Esophagus muscularis mucosa (tissue), 4 donors: ENCODE measurements around the gene MUC2. TPM values are rescaled to one million over a fixed set of nuclear protein-coding genes. Genes with fewer than 3 reads are reported as not detected.

Experiments used
- DNase-seq: peaks from one replicate; pipeline ENCODE4 v3.0.0-alpha.2; 2017; ENCODE audit errors: extremely low spot score
- H3K27ac ChIP-seq, 4 donors: fragments of 200-600 bp; sonication (generic); replicated peaks in 1 of 4; 1 replicate in 3 of 4; 2 replicates in 1 of 4; pipeline ENCODE4 v1.5.1; 2016 to 2019; ENCODE audit warnings: mild to moderate bottlenecking in 1 of 4
- H3K27me3 ChIP-seq, 4 donors: fragments of 200-600 bp; sonication (generic); one replicate each; pipeline versions ENCODE4 v1.5.1 to v1.6.0; 2016 to 2019
- H3K36me3 ChIP-seq, 4 donors: fragments of 200-600 bp; sonication (generic); one replicate each; pipeline ENCODE4 v1.5.1; 2016 to 2019
- H3K4me1 ChIP-seq, 4 donors: fragments of 200-600 bp; sonication (generic); one replicate each; pipeline ENCODE4 v1.5.1; 2016 to 2019
- H3K4me3 ChIP-seq, 4 donors: fragments of 200-600 bp; sonication (generic); 1 replicate in 2 of 4; 2 replicates in 2 of 4; pipeline ENCODE4 v1.5.1; 2016 to 2019; ENCODE audit warnings: mild to moderate bottlenecking in 4 of 4, moderate library complexity in 1 of 4
- H3K9me3 ChIP-seq, 4 donors: fragments of 200-600 bp; sonication (generic); 1 replicate in 3 of 4; 2 replicates in 1 of 4; pipeline ENCODE4 v1.5.1; 2016 to 2019
- EP300 ChIP-seq: sonication (generic); formaldehyde crosslinking; IDR thresholded peaks from one replicate; pipeline ENCODE4 v1.6.1; 2017; ENCODE audit warnings: antibody characterized with exemption
- POLR2A ChIP-seq: fragments of 450-650 bp; IDR thresholded peaks from one replicate; pipeline ENCODE4 v1.6.1; 2017; ENCODE audit warnings: antibody characterized with exemption, moderate library complexity, mild to moderate bottlenecking, low read depth
- POLR2AphosphoS5 ChIP-seq, 2 donors: sonication (generic); formaldehyde crosslinking; IDR thresholded peaks; one replicate each; pipeline ENCODE4 v1.6.1; 2017; ENCODE audit warnings: antibody characterized with exemption in 2 of 2
- WGBS: methylation state at CpG from one replicate; pipeline ENCODE4 v1.1.5; 2018; 5-methylcytosine and 5-hydroxymethylcytosine counted together
- intact Hi-C: fragments of 100-400 bp; cut with DNase I; formaldehyde crosslinking; loops from one replicate; pipeline ENCODE4 v1.15.1; 2023
- total RNA-seq, 4 donors: library from RNA; depleted of rRNA; stranded (reverse); fragments of >200 nt; gene quantifications; one replicate each; pipeline versions ENCODE4 v1.1.0 to v1.2.1, GENCODE V29; 2016
- TF ChIP-seq, protein P1 (sequence below), 3 experiments: fragments of 200-600 bp in 2 of 3; fragments of 450-650 bp in 1 of 3; sonication (generic) in 2 of 3; IDR thresholded peaks; one replicate each; pipeline ENCODE4 v1.5.1; 2017 to 2019; ENCODE audit warnings: antibody characterized with exemption in 3 of 3, mild to moderate bottlenecking in 2 of 3, moderate library complexity in 1 of 3

The MUC2 gene
- under 1 TPM in 1 of 4 donors, not detected in 3; 0.34 TPM for total RNA-seq

DNA sequence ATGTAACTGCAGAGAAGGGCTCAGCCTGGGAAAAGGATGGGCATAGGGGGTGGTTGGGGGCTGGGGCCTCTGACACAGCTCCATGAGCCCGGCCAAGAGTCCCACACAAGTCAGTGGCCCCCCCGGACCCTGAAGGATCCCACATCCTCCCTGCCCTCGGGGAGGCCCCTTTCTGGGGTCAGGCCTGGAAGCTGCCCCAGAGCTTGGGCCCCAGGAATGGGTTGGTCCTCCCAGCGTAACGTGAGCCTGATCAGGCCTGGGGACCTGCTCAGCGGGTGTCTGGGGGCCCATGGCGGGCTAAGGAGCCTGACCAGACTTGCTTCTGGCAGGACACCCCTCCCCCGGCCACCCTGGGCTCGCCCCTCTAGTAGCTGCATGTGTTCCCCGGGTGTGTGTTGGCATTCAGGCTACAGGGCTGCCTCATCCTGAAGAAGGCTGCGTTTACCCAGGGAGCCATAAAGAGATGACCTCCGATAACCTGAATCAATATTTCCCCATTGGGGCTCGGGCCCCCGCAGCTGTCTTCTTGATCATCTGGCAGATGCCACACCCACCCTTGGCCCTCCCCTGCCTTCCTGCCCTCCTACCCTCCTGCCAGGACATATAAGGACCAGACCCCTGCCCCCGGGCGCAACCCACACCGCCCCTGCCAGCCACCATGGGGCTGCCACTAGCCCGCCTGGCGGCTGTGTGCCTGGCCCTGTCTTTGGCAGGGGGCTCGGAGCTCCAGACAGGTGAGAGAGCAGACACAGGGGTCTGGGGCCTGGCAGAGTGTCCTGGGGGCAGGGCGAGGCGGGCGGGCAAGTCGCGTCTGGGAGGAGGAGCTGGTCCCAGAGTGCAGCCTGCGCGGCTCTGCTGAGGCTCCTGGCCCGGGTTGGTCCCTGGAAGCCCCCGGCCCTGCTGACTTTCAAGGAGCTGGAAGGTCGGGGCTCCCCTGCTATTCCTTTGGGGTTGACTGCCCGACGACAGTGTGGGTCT, at the start of gene MUC2:
Gene MUC2 (plus strand): TSS at position 631 of the 978 bp plus-strand sequence.
- no peak within 1 kb of the TSS for H3K4me3 ChIP-seq
- intact Hi-C loops: no loop called here
- WGBS: 75% methylated on average over 14 of the region's 32 CpGs
- peaks cover 0 to 15% (median 13%) of the 10 kb centered on the region in 4 donors for H3K4me1 ChIP-seq
- no peaks in the 10 kb centered on the region for H3K36me3 ChIP-seq
- no peak for DNase-seq
- TF ChIP-seq EP300: no peak
- TF ChIP-seq POLR2AphosphoS5 (IDR thresholded peaks at IDR 0.05): no peak
- TF ChIP-seq, protein P1, sequence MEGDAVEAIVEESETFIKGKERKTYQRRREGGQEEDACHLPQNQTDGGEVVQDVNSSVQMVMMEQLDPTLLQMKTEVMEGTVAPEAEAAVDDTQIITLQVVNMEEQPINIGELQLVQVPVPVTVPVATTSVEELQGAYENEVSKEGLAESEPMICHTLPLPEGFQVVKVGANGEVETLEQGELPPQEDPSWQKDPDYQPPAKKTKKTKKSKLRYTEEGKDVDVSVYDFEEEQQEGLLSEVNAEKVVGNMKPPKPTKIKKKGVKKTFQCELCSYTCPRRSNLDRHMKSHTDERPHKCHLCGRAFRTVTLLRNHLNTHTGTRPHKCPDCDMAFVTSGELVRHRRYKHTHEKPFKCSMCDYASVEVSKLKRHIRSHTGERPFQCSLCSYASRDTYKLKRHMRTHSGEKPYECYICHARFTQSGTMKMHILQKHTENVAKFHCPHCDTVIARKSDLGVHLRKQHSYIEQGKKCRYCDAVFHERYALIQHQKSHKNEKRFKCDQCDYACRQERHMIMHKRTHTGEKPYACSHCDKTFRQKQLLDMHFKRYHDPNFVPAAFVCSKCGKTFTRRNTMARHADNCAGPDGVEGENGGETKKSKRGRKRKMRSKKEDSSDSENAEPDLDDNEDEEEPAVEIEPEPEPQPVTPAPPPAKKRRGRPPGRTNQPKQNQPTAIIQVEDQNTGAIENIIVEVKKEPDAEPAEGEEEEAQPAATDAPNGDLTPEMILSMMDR (IDR thresholded peaks at IDR 0.05): no peak
- TF ChIP-seq POLR2A: no peak
- peaks cover 0 to 62% (median 5%) of the 10 kb centered on the region in 4 donors for H3K27me3 ChIP-seq
- H3K27ac ChIP-seq: no peak within 1 kb of the TSS
- no peaks in the 10 kb centered on the region for H3K9me3 ChIP-seq

- no peaks in the 10 kb centered on the region for H3K27me3 ChIP-seq
- no peak for DNase-seq
- H3K9me3 ChIP-seq: no peaks in the 10 kb centered on the region
- peaks cover 0 to 18% (median 5%) of the 10 kb centered on the region in 4 donors for H3K36me3 ChIP-seq
- 73% methylated on average over 13 of the region's 35 CpGs for WGBS
- peaks cover 0 to 10% (median 0%) of the 10 kb centered on the region in 4 donors for H3K4me1 ChIP-seq
- H3K27ac ChIP-seq: no peak overlapping the region
- TF ChIP-seq, protein P1 (IDR thresholded peaks at IDR 0.05): no peak
- TF ChIP-seq EP300 (no peak), POLR2AphosphoS5 (IDR thresholded peaks at IDR 0.05) (no peak), POLR2A (no peak)
- H3K4me3 ChIP-seq: no peak overlapping the region
- intact Hi-C loops: no loop called here
These were observed 49.1 kb upstream of the MUC2 start for GRCh38 chr11:1025410-1026162.

DNA sequence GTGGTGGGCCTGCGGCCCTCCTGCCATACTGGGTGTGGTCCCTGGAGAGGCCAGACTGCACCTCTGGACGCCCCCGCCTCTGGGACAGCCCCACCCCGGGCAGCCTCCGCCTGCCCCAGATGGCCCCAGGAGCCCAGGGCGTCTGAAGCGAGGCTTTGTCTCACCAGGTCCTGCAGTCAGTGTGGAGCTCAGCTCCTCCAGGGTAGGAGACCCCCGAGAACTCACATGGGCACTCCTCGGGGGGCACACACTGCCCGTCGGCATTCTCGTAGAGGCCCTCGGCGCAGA, 48.6 kb upstream of the MUC2 start:
- Histone ChIP-seq H3K36me3 (peaks cover 0 to 18% (median 5%) of the 10 kb centered on the region in 4 donors), H3K27me3 (peaks cover 0 to 3% (median 0%) of the 10 kb centered on the region in 4 donors), H3K9me3 (no peaks in the 10 kb centered on the region), H3K27ac (no peak overlapping the region), H3K4me1 (peaks cover 0 to 10% (median 0%) of the 10 kb centered on the region in 4 donors), H3K4me3 (no peak overlapping the region)
- WGBS: 90% methylated on average over 3 of the region's 14 CpGs
- no peak for DNase-seq
- TF ChIP-seq, protein P1 (IDR thresholded peaks at IDR 0.05): no peak
- TF ChIP-seq POLR2A (no peak), POLR2AphosphoS5 (IDR thresholded peaks at IDR 0.05) (no peak), EP300 (no peak)
- intact Hi-C loops: no loop called here

DNA sequence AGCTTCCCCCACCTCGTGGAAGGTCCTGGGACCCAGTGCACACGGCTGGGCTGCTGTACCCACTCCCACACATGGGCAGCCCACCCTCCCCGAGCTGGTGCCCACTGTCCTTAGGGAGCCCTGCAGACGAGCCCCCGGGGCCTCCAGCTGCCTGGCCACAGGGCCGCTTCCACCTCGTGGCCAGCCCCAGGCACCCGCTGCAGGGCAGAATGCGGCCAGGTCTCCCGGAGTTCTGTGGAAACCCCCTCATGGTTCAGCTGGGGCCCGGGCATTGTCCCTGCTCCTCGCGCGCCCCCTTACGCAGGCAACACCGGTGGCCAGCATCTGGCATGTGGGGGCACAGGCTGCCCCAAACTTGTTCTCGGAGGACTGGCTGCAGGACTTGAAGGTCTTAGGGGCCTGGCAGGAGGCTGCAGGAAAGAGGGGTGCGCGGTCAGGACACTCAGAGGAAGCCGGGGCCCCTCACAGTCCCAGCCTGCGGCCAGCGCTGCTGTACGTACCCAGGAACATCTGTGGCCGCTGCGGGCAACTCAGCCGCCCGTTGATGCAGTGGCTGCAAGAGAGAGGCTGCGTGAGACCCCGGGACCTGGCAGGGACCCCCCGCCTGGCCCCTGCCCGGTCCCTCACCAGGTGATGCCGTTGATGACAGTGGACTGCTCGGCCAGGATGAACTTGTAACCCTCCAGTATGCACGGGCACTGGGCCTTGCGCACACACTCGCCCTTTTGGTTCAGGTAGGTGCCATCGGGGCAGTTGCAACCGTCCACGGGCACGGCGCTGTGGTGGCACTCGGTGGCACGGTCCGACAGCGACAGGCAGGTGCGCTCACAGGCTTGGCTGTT, 47.8 kb upstream of the MUC2 start:
- intact Hi-C loops: no loop called here
- Histone ChIP-seq H3K4me1 (peaks cover 0 to 10% (median 0%) of the 10 kb centered on the region in 4 donors), H3K9me3 (no peaks in the 10 kb centered on the region), H3K4me3 (no peak overlapping the region), H3K27me3 (peaks cover 0 to 5% (median 0%) of the 10 kb centered on the region in 4 donors), H3K36me3 (peaks cover 0 to 18% (median 5%) of the 10 kb centered on the region in 4 donors), H3K27ac (no peak overlapping the region)
- WGBS: 92% methylated on average over 13 of the region's 46 CpGs
- no peak for DNase-seq
- TF ChIP-seq EP300 (no peak), POLR2AphosphoS5 (IDR thresholded peaks at IDR 0.05) (no peak), POLR2A (no peak)
- TF ChIP-seq, protein P1 (IDR thresholded peaks at IDR 0.05): no peak
